CD4-positive, CD25-positive, alpha-beta regulatory T cell (primary cell): ENCODE results near the gene ERBB4. TPM values are rescaled to one million over a fixed set of nuclear protein-coding genes. Genes with fewer than 3 reads are reported as not detected.
"Not testable (repeated sequence)": the region's sequence is repeated elsewhere in the genome, so short reads cannot be mapped to it uniquely, and the experiment has no call there.

Source experiments
- ATAC-seq, 2 donors: fragments of 150-1000 bp; cut with Tn5 transposase; one replicate each; pipeline ENCODE4 v1.10.0; 2021; ENCODE audit warnings: low read depth in 2 of 2, moderate number of reproducible peaks in 2 of 2, moderate library complexity in 1 of 2
- DNase-seq, 3 donors: peaks; one replicate each; pipeline versions ENCODE4 v3.0.0 to v3.0.0-alpha.2; 2012 to 2022; ENCODE audit warnings: mixed read lengths in 1 of 3
- H3K27ac ChIP-seq: one replicate; pipeline ENCODE4 v1.7.0; 2013; ENCODE audit warnings: mild to moderate bottlenecking, low read length; ENCODE audit not compliant: insufficient read depth, poor library complexity, severe bottlenecking
- H3K27me3 ChIP-seq: one replicate; pipeline ENCODE4 v1.7.0; 2013; ENCODE audit warnings: low read length; ENCODE audit not compliant: control insufficient read depth, insufficient read depth
- H3K36me3 ChIP-seq: one replicate; pipeline ENCODE4 v1.7.0; 2013; ENCODE audit warnings: mild to moderate bottlenecking, low read length, moderate library complexity; ENCODE audit not compliant: control insufficient read depth, insufficient read depth
- H3K4me1 ChIP-seq: 2 replicates; pipeline ENCODE4 v1.7.0; 2013; ENCODE audit warnings: mild to moderate bottlenecking, low read length; ENCODE audit not compliant: insufficient read depth, control insufficient read depth, poor library complexity, severe bottlenecking
- H3K4me3 ChIP-seq: one replicate; pipeline ENCODE4 v1.7.0; 2013; ENCODE audit warnings: low read depth, mild to moderate bottlenecking, low read length, moderate library complexity
- H3K9me3 ChIP-seq, 2 experiments: 1 replicate in 1 of 2; 2 replicates in 1 of 2; pipeline ENCODE4 v1.7.0; 2013; ENCODE audit warnings: low read length in 2 of 2, mild to moderate bottlenecking in 1 of 2, moderate library complexity in 1 of 2; ENCODE audit not compliant: control insufficient read depth in 2 of 2
- H3K27ac Mint-ChIP-seq, 3 donors: one replicate each; pipeline ENCODE4 v1.8.0; 2020 to 2022; ENCODE audit warnings: mild to moderate bottlenecking in 3 of 3, mixed read lengths in 3 of 3, moderate library complexity in 2 of 3
- H3K27me3 Mint-ChIP-seq: one replicate; pipeline ENCODE4 v1.8.0; 2022; ENCODE audit warnings: mild to moderate bottlenecking, mixed read lengths
- H3K36me3 Mint-ChIP-seq: one replicate; pipeline ENCODE4 v1.8.0; 2020; ENCODE audit warnings: mixed read lengths
- H3K4me1 Mint-ChIP-seq, 4 donors: one replicate each; pipeline ENCODE4 v1.8.0; 2020 to 2022; ENCODE audit warnings: mixed read lengths in 4 of 4, mild to moderate bottlenecking in 1 of 4
- H3K4me3 Mint-ChIP-seq, 4 donors: one replicate each; pipeline ENCODE4 v1.8.0; 2020 to 2022; ENCODE audit warnings: mild to moderate bottlenecking in 4 of 4, mixed read lengths in 4 of 4, moderate library complexity in 3 of 4
- H3K9me3 Mint-ChIP-seq, 7 donors: one replicate each; pipeline ENCODE4 v1.8.0; 2020 to 2022; ENCODE audit warnings: mixed read lengths in 7 of 7, mild to moderate bottlenecking in 3 of 7, moderate library complexity in 2 of 7
- polyA plus RNA-seq, 4 donors: library from polyadenylated mRNA; unstranded; fragments of 300-500 nt; fragmentation: Illumina TruSeq; gene quantifications; one replicate each; pipeline ENCODE4 v1.2.3, GENCODE V29; 2021
- total RNA-seq: library from RNA; stranded (reverse); gene quantifications from one replicate; pipeline ENCODE4 v1.2.3, GENCODE V29; 2022

ERBB4 gene
- total and polyA plus RNA-seq, 5 donors from 2014 or later: not detected

GRCh38 chr2:212010305-212010704, 528.3 kb downstream of the ERBB4 start:
- H3K27me3 ChIP-seq, H3K27me3 Mint-ChIP-seq, H3K4me1 ChIP-seq, H3K4me3 ChIP-seq, H3K4me1 Mint-ChIP-seq, H3K9me3 Mint-ChIP-seq, H3K27ac Mint-ChIP-seq, H3K27ac ChIP-seq, H3K36me3 Mint-ChIP-seq, DNase-seq, H3K4me3 Mint-ChIP-seq, H3K36me3 ChIP-seq, ATAC-seq, H3K9me3 ChIP-seq: not testable (repeated sequence)

GRCh38 chr2:212007972-212008371, 530.6 kb downstream of the ERBB4 start:
- H3K4me1 ChIP-seq: no peaks in the 10 kb centered on the region
- Mint-ChIP-seq H3K36me3 (no peaks in the 10 kb centered on the region), H3K4me1 (no peaks in the 10 kb centered on the region)

DNA sequence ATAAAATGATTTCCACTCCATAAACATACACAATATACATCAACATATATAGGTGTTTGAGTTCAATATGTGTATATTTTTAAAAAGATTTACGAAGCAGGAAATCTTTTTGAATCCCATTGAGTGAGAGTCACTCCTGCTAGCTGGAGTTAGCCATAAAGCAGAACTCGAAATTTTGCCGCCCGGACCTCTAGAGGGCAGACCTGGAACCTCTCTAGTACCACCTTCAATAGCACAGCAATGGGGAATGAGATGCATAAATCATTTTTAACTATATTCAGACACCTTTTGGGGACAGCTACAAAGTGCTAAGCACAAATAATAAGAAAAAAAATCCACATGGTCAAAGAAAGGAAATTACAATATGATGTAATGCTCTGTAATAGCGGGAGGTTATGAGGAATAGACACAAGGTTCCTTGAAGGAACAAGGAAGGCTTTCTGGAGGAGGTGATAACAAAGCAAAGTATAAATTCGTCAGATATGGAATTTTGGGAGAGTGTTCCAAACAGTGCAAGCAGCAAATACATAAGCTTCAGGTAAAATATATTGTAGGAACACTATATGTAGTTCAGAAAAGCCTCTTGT, 533.4 kb downstream of the ERBB4 start:
- H3K36me3 Mint-ChIP-seq: no peaks in the 10 kb centered on the region
- ATAC-seq: no peak

More at GRCh38 chr2:212007972-212008371, 530.6 kb downstream of the ERBB4 start:
- Mint-ChIP-seq H3K27me3 (no peaks in the 10 kb centered on the region), H3K27ac (no peak overlapping the region), H3K4me3 (no peak overlapping the region), H3K9me3 (peaks cover 0 to 9% (median 0%) of the 10 kb centered on the region in 7 donors)
- H3K36me3 ChIP-seq: no peaks in the 10 kb centered on the region
- ATAC-seq (no peak), DNase-seq (no peak)
- no peaks in the 10 kb centered on the region for H3K27me3 ChIP-seq
- no peak overlapping the region for H3K27ac ChIP-seq
- H3K9me3 ChIP-seq: no peaks in the 10 kb centered on the region
- H3K4me3 ChIP-seq: no peak overlapping the region

GRCh38 chr2:212001325-212001724, 537.3 kb downstream of the ERBB4 start:
- Mint-ChIP-seq H3K4me3 (no peak overlapping the region), H3K4me1 (no peaks in the 10 kb centered on the region), H3K9me3 (peaks cover 0 to 3% (median 0%) of the 10 kb centered on the region in 7 donors), H3K36me3 (no peaks in the 10 kb centered on the region), H3K27ac (no peak overlapping the region), H3K27me3 (no peaks in the 10 kb centered on the region)
- Histone ChIP-seq H3K4me1 (no peaks in the 10 kb centered on the region), H3K27ac (no peak overlapping the region), H3K27me3 (no peaks in the 10 kb centered on the region), H3K9me3 (no peaks in the 10 kb centered on the region), H3K36me3 (no peaks in the 10 kb centered on the region), H3K4me3 (no peak overlapping the region)
- ATAC-seq (no peak), DNase-seq (no peak)

More for the DNA sequence above, 533.4 kb downstream of the ERBB4 start:
- Mint-ChIP-seq H3K9me3 (peaks cover 0 to 7% (median 0%) of the 10 kb centered on the region in 7 donors), H3K27ac (no peak overlapping the region), H3K27me3 (no peaks in the 10 kb centered on the region), H3K4me3 (no peak overlapping the region), H3K4me1 (no peaks in the 10 kb centered on the region)
- DNase-seq: no peak
- no peak overlapping the region for H3K27ac ChIP-seq
- no peaks in the 10 kb centered on the region for H3K4me1 ChIP-seq
- no peak overlapping the region for H3K4me3 ChIP-seq
- no peaks in the 10 kb centered on the region for H3K9me3 ChIP-seq
- H3K27me3 ChIP-seq: no peaks in the 10 kb centered on the region
- H3K36me3 ChIP-seq: no peaks in the 10 kb centered on the region

GRCh38 chr2:211996857-211997256, 541.7 kb downstream of the ERBB4 start:
- no peak overlapping the region for H3K4me3 Mint-ChIP-seq
- H3K4me1 ChIP-seq: no peaks in the 10 kb centered on the region
- H3K27ac Mint-ChIP-seq: no peak overlapping the region
- H3K9me3 Mint-ChIP-seq: peaks cover 0 to 5% (median 0%) of the 10 kb centered on the region in 7 donors
- H3K36me3 ChIP-seq: no peaks in the 10 kb centered on the region
- no peak overlapping the region for H3K27ac ChIP-seq
- no peaks in the 10 kb centered on the region for H3K27me3 Mint-ChIP-seq
- no peaks in the 10 kb centered on the region for H3K27me3 ChIP-seq
- DNase-seq (no peak), ATAC-seq (no peak)
- H3K4me3 ChIP-seq: no peak overlapping the region
- no peaks in the 10 kb centered on the region for H3K4me1 Mint-ChIP-seq
- no peaks in the 10 kb centered on the region for H3K36me3 Mint-ChIP-seq
- H3K9me3 ChIP-seq: no peaks in the 10 kb centered on the region

DNA sequence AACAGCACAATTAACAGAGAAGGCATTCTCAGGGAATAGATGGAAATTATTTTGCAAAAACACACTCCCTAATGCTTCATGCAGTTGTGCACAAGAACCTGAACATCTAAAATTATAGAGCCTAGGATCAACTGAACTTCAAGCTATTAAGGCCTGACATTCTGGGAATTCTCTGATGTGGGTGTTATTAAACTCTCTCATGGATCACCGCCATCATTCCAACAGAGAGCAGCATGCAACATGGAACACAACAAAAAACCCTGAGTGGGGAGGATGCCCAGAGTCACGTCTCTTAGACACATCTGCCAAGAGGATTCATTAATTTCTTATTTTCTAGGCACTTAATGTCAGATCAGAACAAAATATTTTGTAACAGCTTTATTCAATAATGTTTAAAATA, 543.8 kb downstream of the ERBB4 start:
- Mint-ChIP-seq H3K9me3 (peaks cover 0 to 5% (median 1%) of the 10 kb centered on the region in 7 donors), H3K4me1 (no peaks in the 10 kb centered on the region), H3K27ac (no peak overlapping the region), H3K27me3 (no peaks in the 10 kb centered on the region), H3K36me3 (no peaks in the 10 kb centered on the region), H3K4me3 (no peak overlapping the region)
- Histone ChIP-seq H3K27ac (no peak overlapping the region), H3K27me3 (no peaks in the 10 kb centered on the region), H3K36me3 (no peaks in the 10 kb centered on the region), H3K4me3 (no peak overlapping the region), H3K4me1 (no peaks in the 10 kb centered on the region), H3K9me3 (no peaks in the 10 kb centered on the region)
- ATAC-seq (no peak), DNase-seq (no peak)

- Histone ChIP-seq H3K4me1 (no peaks in the 10 kb centered on the region), H3K27me3 (no peaks in the 10 kb centered on the region), H3K36me3 (no peaks in the 10 kb centered on the region), H3K27ac (no peak overlapping the region), H3K9me3 (no peaks in the 10 kb centered on the region), H3K4me3 (no peak overlapping the region)
- Mint-ChIP-seq H3K4me3 (no peak overlapping the region), H3K4me1 (no peaks in the 10 kb centered on the region), H3K36me3 (no peaks in the 10 kb centered on the region), H3K27me3 (no peaks in the 10 kb centered on the region), H3K9me3 (peaks cover 0 to 4% (median 0%) of the 10 kb centered on the region in 7 donors), H3K27ac (no peak overlapping the region)
- DNase-seq (no peak), ATAC-seq (no peak)
These were observed 548.3 kb downstream of the ERBB4 start for GRCh38 chr2:211990335-211990734.

GRCh38 chr2:211986313-211986712, 552.3 kb downstream of the ERBB4 start:
- Histone ChIP-seq H3K36me3 (no peaks in the 10 kb centered on the region), H3K27ac (no peak overlapping the region), H3K4me3 (no peak overlapping the region), H3K9me3 (no peaks in the 10 kb centered on the region), H3K27me3 (no peaks in the 10 kb centered on the region), H3K4me1 (no peaks in the 10 kb centered on the region)
- Mint-ChIP-seq H3K4me3 (no peak overlapping the region), H3K4me1 (no peaks in the 10 kb centered on the region), H3K9me3 (peaks cover 0 to 11% (median 0%) of the 10 kb centered on the region in 7 donors), H3K27ac (no peak overlapping the region), H3K27me3 (no peaks in the 10 kb centered on the region), H3K36me3 (no peaks in the 10 kb centered on the region)
- no peak for DNase-seq
- ATAC-seq: no peak
